Peyer's patch (tissue), 4 donors: ENCODE data around the gene FURIN.

Experiments used
- CTCF ChIP-seq, 6 experiments: fragments of 450-650 bp in 4 of 6; fragments of 200-600 bp in 2 of 6; sonication (generic) in 1 of 6; IDR thresholded peaks; one replicate each; pipeline ENCODE4 v1.5.1; 2017 to 2019; ENCODE audit warnings: antibody characterized with exemption in 6 of 6, mild to moderate bottlenecking in 3 of 6, moderate library complexity in 1 of 6
- POLR2A ChIP-seq, 2 donors: fragments of 450-650 bp; IDR thresholded peaks; one replicate each; pipeline ENCODE4 v1.5.1; 2017; ENCODE audit warnings: antibody characterized with exemption in 2 of 2, mild to moderate bottlenecking in 2 of 2, moderate library complexity in 2 of 2

- TF ChIP-seq POLR2A (IDR thresholded peaks at IDR 0.05) (no peak), CTCF (IDR thresholded peaks at IDR 0.05) (no peak)
Measured at GRCh38 chr15:90868261-90868689, at the start of gene FURIN.
